ENCODE data around the gene MAP3K10. TPM values are rescaled to one million over a fixed set of nuclear protein-coding genes. Genes with fewer than 3 reads are reported as not detected.
"Not testable (repeated sequence)": the region's sequence is repeated elsewhere in the genome, so short reads cannot be mapped to it uniquely, and the experiment has no call there.

MAP3K10 gene
- total and polyA plus RNA-seq, 12 donors = 2.4 to 78.3 (median 18.2) TPM

DNA sequence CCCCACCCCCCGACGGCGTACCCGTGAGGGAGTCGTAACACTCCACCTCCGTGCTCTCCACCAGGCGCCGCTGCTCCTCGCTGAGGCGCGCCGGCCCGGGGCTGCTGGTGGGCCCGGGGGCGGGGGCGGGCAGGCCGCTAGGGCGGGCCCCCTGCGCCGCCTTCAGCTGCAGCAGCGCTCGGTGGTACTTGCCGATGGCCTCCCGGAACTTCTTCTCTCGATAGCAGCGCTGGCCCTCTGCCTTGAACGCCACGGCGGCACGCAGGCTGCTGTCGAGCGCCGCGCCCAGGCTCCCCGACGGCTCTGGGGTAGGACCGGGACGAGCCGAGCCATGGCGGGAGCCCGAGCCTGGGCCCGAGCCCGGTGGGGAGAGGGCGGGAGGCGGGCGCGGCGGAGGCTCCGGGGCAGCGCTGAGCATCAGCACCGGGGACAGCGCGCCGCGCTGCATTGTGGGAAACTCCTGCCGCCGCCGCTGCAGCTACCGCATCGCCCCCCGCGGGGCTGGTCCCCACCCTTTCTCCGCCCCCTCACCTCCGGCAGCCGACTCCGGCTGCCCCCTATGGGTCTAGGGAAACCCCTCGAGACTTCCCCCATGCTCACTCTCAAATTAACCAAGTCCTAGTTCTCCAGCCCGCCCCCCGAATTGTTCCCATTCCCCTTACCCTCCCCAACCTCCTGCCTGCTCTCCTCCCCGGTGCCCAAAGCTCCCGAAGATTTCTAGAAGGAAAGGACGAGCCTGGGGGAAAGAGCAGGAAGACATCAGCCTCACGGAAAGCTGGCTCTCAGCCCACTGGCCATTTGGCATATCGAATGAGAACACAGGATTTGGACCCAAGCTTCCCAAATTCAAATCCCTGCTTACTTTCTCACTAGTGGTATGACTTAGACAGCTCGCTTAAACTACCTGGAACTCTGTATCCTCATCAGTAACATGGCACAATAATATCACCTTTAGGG lies 27.0 kb downstream of the MAP3K10 start, which contains the start of gene TTC9B:
TTC9B (minus strand) TSS at position 451 of the 957 bp plus-strand sequence; CDS start at position 448, 3 bp downstream.
- intact Hi-C loops (cut with DNase I) = loop anchor here in 1 of 2 donors (10.0 kb wide), 1 partner anchor 73 kb away; no protein-coding TSS in a partner anchor
- TF ChIP-seq, protein P1, sequence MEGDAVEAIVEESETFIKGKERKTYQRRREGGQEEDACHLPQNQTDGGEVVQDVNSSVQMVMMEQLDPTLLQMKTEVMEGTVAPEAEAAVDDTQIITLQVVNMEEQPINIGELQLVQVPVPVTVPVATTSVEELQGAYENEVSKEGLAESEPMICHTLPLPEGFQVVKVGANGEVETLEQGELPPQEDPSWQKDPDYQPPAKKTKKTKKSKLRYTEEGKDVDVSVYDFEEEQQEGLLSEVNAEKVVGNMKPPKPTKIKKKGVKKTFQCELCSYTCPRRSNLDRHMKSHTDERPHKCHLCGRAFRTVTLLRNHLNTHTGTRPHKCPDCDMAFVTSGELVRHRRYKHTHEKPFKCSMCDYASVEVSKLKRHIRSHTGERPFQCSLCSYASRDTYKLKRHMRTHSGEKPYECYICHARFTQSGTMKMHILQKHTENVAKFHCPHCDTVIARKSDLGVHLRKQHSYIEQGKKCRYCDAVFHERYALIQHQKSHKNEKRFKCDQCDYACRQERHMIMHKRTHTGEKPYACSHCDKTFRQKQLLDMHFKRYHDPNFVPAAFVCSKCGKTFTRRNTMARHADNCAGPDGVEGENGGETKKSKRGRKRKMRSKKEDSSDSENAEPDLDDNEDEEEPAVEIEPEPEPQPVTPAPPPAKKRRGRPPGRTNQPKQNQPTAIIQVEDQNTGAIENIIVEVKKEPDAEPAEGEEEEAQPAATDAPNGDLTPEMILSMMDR (IDR thresholded peaks at IDR 0.05) = no peak
- no peak for TF ChIP-seq POLR2A (IDR thresholded peaks at IDR 0.05)
- peaks cover 28% of the 10 kb centered on the region for H3K27me3 ChIP-seq

DNA sequence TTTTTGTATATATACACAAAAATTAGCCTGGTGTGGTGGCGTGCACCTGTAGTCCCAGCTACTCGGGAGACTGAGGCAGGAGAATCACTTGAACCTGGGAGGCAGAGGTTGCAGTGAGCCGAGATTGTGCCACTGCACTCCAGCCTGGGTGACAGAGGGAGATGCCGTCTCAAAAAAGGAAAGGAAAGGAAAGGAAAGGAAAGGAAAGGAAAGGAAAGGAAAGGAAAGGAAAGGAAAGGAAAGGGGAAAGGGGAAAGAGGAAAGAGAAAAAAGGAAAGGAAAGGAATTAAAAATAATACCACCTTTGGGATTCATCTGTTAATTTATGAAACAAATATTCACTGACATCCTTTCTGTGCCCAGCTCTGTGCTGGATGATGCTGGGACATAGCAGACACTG lies 27.8 kb downstream of the MAP3K10 start:
- intact Hi-C loops (cut with DNase I) = loop anchor here in 1 of 2 donors (10.0 kb wide), 1 partner anchor 74 kb away; no protein-coding TSS in a partner anchor
- H3K27me3 ChIP-seq = peaks cover 28% of the 10 kb centered on the region
- H3K36me3 ChIP-seq (replicated peaks in 1 of 2); DNase-seq; H3K4me3 ChIP-seq; H3K9me3 ChIP-seq (replicated peaks in 1 of 3); H3K27ac ChIP-seq; H3K4me1 ChIP-seq (replicated peaks in 1 of 2): not testable (repeated sequence)
- 84 to 94% (median 85%) methylated on average over 4 of the region's 4 CpGs for WGBS, 4 donors

More for the DNA sequence above, 27.0 kb downstream of the MAP3K10 start, which contains the start of gene TTC9B:
- H3K4me1 ChIP-seq (replicated peaks in 1 of 2) = peaks cover 0 to 6% of the 10 kb centered on the region in 2 donors
- 3 to 16% (median 5%) methylated on average over 10 to 75 of the region's 75 CpGs for WGBS, 4 donors
- H3K27ac ChIP-seq = no peak within 1 kb of the TSS
- DNase-seq = peak in 1 of 7 donors; percentile 46
- H3K9me3 ChIP-seq (replicated peaks in 1 of 3) = no peaks in the 10 kb centered on the region
- no peaks in the 10 kb centered on the region for H3K36me3 ChIP-seq (replicated peaks in 1 of 2)
- no peak within 1 kb of the TSS for H3K4me3 ChIP-seq

DNA sequence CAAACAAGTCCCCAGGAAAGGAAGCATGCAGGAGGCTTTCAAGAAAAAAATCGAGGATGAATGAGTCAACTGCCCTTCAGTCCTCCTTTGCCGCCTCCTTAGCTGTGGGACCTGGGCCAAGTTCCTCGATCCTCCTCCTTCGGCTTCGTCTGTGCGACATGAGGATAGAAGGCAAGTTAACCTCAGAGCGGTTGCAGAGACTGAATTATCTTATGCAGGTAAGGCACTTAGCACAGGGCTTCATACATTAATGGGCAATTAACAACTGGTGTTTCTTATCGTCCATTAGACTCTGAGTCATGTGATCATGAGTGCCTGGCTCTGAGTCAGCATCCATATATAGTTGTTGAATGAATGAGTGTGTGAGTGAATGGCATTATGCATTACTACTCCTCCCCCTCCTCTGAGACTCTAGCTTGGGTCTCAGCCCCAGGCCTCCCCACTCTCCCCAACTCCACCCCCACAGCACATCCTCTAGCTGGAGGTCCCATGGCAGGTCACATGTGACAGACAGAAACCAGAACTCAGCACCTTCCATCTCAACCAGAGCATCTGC lies 28.6 kb downstream of the MAP3K10 start:
- WGBS, 4 donors = 15 to 27% (median 21%) methylated on average over 8 of the region's 8 CpGs
- no peaks in the 10 kb centered on the region for H3K36me3 ChIP-seq (replicated peaks in 1 of 2)

DNA sequence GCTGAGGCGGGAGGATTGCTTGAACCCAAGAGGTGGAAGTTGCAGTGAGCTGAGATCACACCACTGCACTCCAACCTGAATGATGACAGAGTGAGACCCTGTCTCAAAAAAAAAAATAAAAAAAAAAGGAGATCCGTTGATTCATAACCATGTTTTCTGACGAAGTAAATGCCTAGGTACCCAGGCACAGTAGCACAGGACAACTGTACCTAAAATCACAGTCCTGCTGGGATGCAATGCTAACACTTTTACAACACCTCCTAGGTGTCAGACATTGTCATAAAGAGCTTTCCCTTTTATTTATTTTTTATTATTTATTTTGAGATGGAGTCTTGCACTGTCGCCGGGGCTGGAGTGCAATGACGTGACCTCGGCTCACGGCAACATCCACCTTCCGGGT lies 29.4 kb downstream of the MAP3K10 start:
- TF ChIP-seq POLR2A (IDR thresholded peaks at IDR 0.05) = no peak
- TF ChIP-seq, protein P1 (IDR thresholded peaks at IDR 0.05) = no peak
- Histone ChIP-seq H3K4me1 (replicated peaks in 1 of 2) (peaks cover 0 to 8% of the 10 kb centered on the region in 2 donors), H3K27me3 (peaks cover 32% of the 10 kb centered on the region), H3K4me3 (no peak overlapping the region), H3K27ac (no peak overlapping the region), H3K36me3 (replicated peaks in 1 of 2) (no peaks in the 10 kb centered on the region), H3K9me3 (replicated peaks in 1 of 3) (no peaks in the 10 kb centered on the region)
- WGBS, 4 donors = 79 to 83% (median 80%) methylated on average over 9 of the region's 9 CpGs
- intact Hi-C loops (cut with DNase I) = loop anchor here in 1 of 2 donors (5.0 kb wide), 1 partner anchor 83 kb away; no protein-coding TSS in a partner anchor
- DNase-seq = no peak

More for the DNA sequence above, 28.6 kb downstream of the MAP3K10 start:
- Histone ChIP-seq H3K9me3 (replicated peaks in 1 of 3) (no peaks in the 10 kb centered on the region), H3K27ac (no peak overlapping the region), H3K4me3 (no peak overlapping the region), H3K27me3 (peaks cover 32% of the 10 kb centered on the region), H3K4me1 (replicated peaks in 1 of 2) (peaks cover 0 to 6% of the 10 kb centered on the region in 2 donors)
- intact Hi-C loops (cut with DNase I) = loop anchor here (5.0 to 10.0 kb wide), 2 partner anchors 75 to 82 kb away; no protein-coding TSS in a partner anchor
- TF ChIP-seq, protein P1 (IDR thresholded peaks at IDR 0.05) = no peak
- no peak for TF ChIP-seq POLR2A (IDR thresholded peaks at IDR 0.05)
- DNase-seq = peak in 5 of 7 donors; percentile 54 to 68 (median 63)

Measured in adrenal gland (tissue), 12 donors.